B cell (primary cell): ENCODE results near the gene CILP2. TPM values are rescaled to one million over a fixed set of nuclear protein-coding genes. Genes with fewer than 3 reads are reported as not detected.

Source experiments
- ATAC-seq: fragments of 200-7000 bp; cut with Tn5 transposase; one replicate; pipeline ENCODE4 v1.10.0; 2021; ENCODE audit warnings: low read depth, mild to moderate bottlenecking, moderate number of reproducible peaks, moderate library complexity
- CTCF ChIA-PET: fragments of 350-600 bp; sonication (Branson Sonifier 250); formaldehyde crosslinking; loops from one replicate; lab custom pipeline; 2021; ENCODE audit warnings: antibody characterized with exemption, inconsistent platforms; lab: Charles Lee
- POLR2A ChIA-PET: fragments of 350-600 bp; sonication (Branson Sonifier 250); formaldehyde crosslinking; loops from one replicate; lab custom pipeline; 2021; ENCODE audit warnings: antibody characterized with exemption; lab: Charles Lee
- DNase-seq: peaks from one replicate; pipeline ENCODE4 v3.0.0; 2013
- H2AFZ ChIP-seq: 2 replicates; pipeline ENCODE4 v1.6.1; 2012; ENCODE audit warnings: mild to moderate bottlenecking, low read depth, low read length; ENCODE audit not compliant: insufficient read depth, poor library complexity, severe bottlenecking
- H3K27ac ChIP-seq, 2 donors: 1 replicate in 1 of 2; 2 replicates in 1 of 2; pipeline ENCODE4 v1.5.1; 2012 to 2013; ENCODE audit warnings: low read length in 2 of 2, mild to moderate bottlenecking in 2 of 2, moderate library complexity in 1 of 2
- H3K27me3 ChIP-seq, 4 experiments: fragments of 200-600 bp in 1 of 4; sonication (generic) in 1 of 4; replicated peaks in 1 of 4; 1 replicate in 2 of 4; 2 replicates in 2 of 4; pipeline versions ENCODE4 v1.6.1 to v1.7.0; 2013 to 2016; ENCODE audit warnings: low read length in 3 of 4, mild to moderate bottlenecking in 2 of 4, mixed read lengths in 1 of 4, moderate library complexity in 1 of 4; ENCODE audit not compliant: insufficient read depth in 4 of 4, control insufficient read depth in 3 of 4; ENCODE audit errors: control extremely low read depth in 1 of 4
- H3K36me3 ChIP-seq, 2 experiments: replicated peaks in 1 of 2; 1 replicate in 1 of 2; 2 replicates in 1 of 2; pipeline versions ENCODE4 v1.6.1 to v1.7.1; 2013; ENCODE audit warnings: low read length in 1 of 2; ENCODE audit not compliant: insufficient read depth in 2 of 2, control insufficient read depth in 1 of 2; ENCODE audit errors: control extremely low read depth in 1 of 2, extremely low read depth in 1 of 2
- H3K4me1 ChIP-seq, 2 donors: fragments of 200-600 bp in 1 of 2; sonication (generic) in 1 of 2; 1 replicate in 1 of 2; 2 replicates in 1 of 2; pipeline versions ENCODE4 v1.5.1 to v1.6.1; 2013 to 2017; ENCODE audit warnings: low read length in 2 of 2; ENCODE audit not compliant: control insufficient read depth in 2 of 2, insufficient read depth in 2 of 2
- H3K4me2 ChIP-seq: replicated peaks from 2 replicates; pipeline ENCODE3; 2012; ENCODE audit warnings: mild to moderate bottlenecking, low read depth, low read length; ENCODE audit not compliant: poor library complexity, severe bottlenecking
- H3K4me3 ChIP-seq, 5 experiments: fragments of 200-600 bp in 1 of 5; sonication (generic) in 1 of 5; 1 replicate in 3 of 5; 2 replicates in 2 of 5; pipeline versions ENCODE4 v1.5.1 to v1.7.0; 2011 to 2016; ENCODE audit warnings: low read length in 4 of 5, mild to moderate bottlenecking in 4 of 5, low read depth in 2 of 5, control low read depth in 1 of 5, moderate library complexity in 1 of 5; ENCODE audit not compliant: insufficient read depth in 1 of 5; ENCODE audit errors: control extremely low read depth in 1 of 5, extremely low read depth in 1 of 5
- H3K79me2 ChIP-seq: fragments of 200-600 bp; sonication (generic); one replicate; pipeline ENCODE4 v1.6.0; 2016; ENCODE audit warnings: low read length; ENCODE audit not compliant: control insufficient read depth, insufficient read depth
- H3K9ac ChIP-seq: fragments of 200-600 bp; sonication (generic); 2 replicates; pipeline ENCODE4 v1.6.1; 2017; ENCODE audit warnings: mild to moderate bottlenecking, low read length, moderate library complexity
- H3K9me3 ChIP-seq, 3 donors: one replicate each; pipeline versions ENCODE4 v1.6.1 to v1.7.1; 2013; ENCODE audit warnings: low read length in 2 of 3; ENCODE audit not compliant: control insufficient read depth in 2 of 3, insufficient read depth in 1 of 3; ENCODE audit errors: control extremely low read depth in 1 of 3
- H4K20me1 ChIP-seq: 2 replicates; pipeline ENCODE4 v1.6.0; 2012; ENCODE audit warnings: mild to moderate bottlenecking, low read length; ENCODE audit not compliant: insufficient read depth, control insufficient read depth, poor library complexity, severe bottlenecking
- H3K27ac Mint-ChIP-seq: one replicate; pipeline ENCODE4 v1.8.0; 2021; ENCODE audit warnings: mixed read lengths
- H3K27me3 Mint-ChIP-seq: one replicate; pipeline ENCODE4 v1.8.0; 2021; ENCODE audit warnings: mixed read lengths
- H3K4me1 Mint-ChIP-seq: one replicate; pipeline ENCODE4 v1.8.0; 2021; ENCODE audit warnings: mixed read lengths
- H3K4me3 Mint-ChIP-seq: one replicate; pipeline ENCODE4 v1.8.0; 2021; ENCODE audit warnings: mixed read lengths
- H3K9me3 Mint-ChIP-seq: one replicate; pipeline ENCODE4 v1.8.0; 2022; ENCODE audit warnings: mixed read lengths; ENCODE audit not compliant: insufficient read depth
- EZH2 ChIP-seq: IDR thresholded peaks from 2 replicates; pipeline ENCODE4 v1.6.1; 2012; ENCODE audit warnings: borderline replicate concordance, low read depth, mild to moderate bottlenecking, moderate library complexity, low read length; ENCODE audit not compliant: insufficient read depth, poor library complexity, severe bottlenecking
- WGBS: methylation state at CpG from one replicate; pipeline ENCODE4 v1.1.5; 2013; ENCODE audit warnings: missing lambda C conversion rate; ENCODE audit not compliant: insufficient coverage; 5-methylcytosine and 5-hydroxymethylcytosine counted together
- intact Hi-C: fragments of 100-400 bp; cut with micrococcal nuclease; formaldehyde crosslinking; loops from one replicate; pipeline ENCODE4 v1.10.0; 2022
- polyA plus RNA-seq: library from polyadenylated mRNA; depleted of rRNA; stranded (reverse); fragments of >200 nt; gene quantifications from 2 replicates; pipeline ENCODE4 v1.2.3, GENCODE V29; 2012
- total RNA-seq, 2 donors: library from RNA; stranded (reverse); fragments of 120-200 nt in 1 of 2; gene quantifications; 1 replicate in 1 of 2; 2 replicates in 1 of 2; pipeline versions ENCODE4 v1.2.3 to v1.2.4, GENCODE V29; 2013 to 2022
- TF ChIP-seq, protein P1 (sequence below): fragments of 200-600 bp; IDR thresholded peaks from one replicate; pipeline ENCODE4 v1.8.0; 2022; ENCODE audit warnings: antibody characterized with exemption, mild to moderate bottlenecking

CILP2 gene
- total and polyA plus RNA-seq, 2 donors (not counting 1 experiment from before 2014, with no cell fraction given) = 0.04 to 0.12 TPM

DNA sequence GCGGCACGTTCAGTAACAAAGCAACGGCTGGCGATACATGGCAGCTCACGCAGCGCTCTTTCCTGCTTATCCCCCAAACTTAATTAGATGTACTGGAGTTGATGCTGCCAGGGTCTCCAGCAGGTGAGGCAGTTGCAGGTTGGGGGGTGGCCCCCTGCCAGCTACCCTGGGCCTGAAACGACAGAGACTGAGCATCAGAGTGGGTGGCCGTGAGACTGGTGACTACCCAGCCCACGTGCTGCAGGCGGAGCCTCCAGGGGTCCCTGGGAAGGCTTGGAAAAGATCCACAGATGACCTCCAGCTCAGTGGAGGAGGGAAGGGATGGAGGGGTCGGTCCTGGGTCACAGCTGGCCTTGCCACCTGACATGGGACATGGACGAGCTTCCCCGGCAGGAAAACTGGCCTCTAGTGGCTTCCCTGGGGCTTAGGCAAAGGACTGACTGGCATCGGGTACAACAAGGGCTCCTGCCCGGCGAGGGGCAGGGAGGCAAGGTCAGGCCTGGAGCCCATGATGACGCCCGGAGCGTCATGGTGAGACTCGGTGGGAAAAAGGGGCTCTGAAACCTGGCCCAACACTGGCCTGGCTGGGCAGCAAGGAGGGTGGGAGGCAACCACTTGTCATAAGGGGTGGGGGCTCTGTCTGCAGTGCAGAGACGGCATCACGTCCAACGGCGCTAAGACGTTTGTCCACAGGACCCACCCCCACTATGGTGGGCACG, 24.0 kb downstream of the CILP2 start:
- H3K9me3 Mint-ChIP-seq = no peaks in the 10 kb centered on the region
- no peak overlapping the region for H2AFZ ChIP-seq
- no peaks in the 10 kb centered on the region for H3K4me1 Mint-ChIP-seq
- WGBS = 95% methylated on average over 20 of the region's 26 CpGs
- DNase-seq = no peak
- intact Hi-C loops = no loop called here
- POLR2A ChIA-PET = no interaction called here
- H3K4me1 ChIP-seq = no peaks in the 10 kb centered on the region
- H3K27ac ChIP-seq = no peak overlapping the region
- no peak overlapping the region for H3K4me3 Mint-ChIP-seq
- H3K27me3 Mint-ChIP-seq = no peaks in the 10 kb centered on the region
- H3K27me3 ChIP-seq = no peaks in the 10 kb centered on the region
- H4K20me1 ChIP-seq = no peaks in the 10 kb centered on the region
- H3K9ac ChIP-seq = no peak overlapping the region
- H3K4me3 ChIP-seq = no peak overlapping the region
- H3K36me3 ChIP-seq = no peaks in the 10 kb centered on the region
- peaks cover 0 to 8% (median 0%) of the 10 kb centered on the region in 3 donors for H3K9me3 ChIP-seq
- no peaks in the 10 kb centered on the region for H3K79me2 ChIP-seq
- no peak overlapping the region for H3K27ac Mint-ChIP-seq
- no peak overlapping the region for H3K4me2 ChIP-seq
- ATAC-seq = no peak
- TF ChIP-seq, protein P1, sequence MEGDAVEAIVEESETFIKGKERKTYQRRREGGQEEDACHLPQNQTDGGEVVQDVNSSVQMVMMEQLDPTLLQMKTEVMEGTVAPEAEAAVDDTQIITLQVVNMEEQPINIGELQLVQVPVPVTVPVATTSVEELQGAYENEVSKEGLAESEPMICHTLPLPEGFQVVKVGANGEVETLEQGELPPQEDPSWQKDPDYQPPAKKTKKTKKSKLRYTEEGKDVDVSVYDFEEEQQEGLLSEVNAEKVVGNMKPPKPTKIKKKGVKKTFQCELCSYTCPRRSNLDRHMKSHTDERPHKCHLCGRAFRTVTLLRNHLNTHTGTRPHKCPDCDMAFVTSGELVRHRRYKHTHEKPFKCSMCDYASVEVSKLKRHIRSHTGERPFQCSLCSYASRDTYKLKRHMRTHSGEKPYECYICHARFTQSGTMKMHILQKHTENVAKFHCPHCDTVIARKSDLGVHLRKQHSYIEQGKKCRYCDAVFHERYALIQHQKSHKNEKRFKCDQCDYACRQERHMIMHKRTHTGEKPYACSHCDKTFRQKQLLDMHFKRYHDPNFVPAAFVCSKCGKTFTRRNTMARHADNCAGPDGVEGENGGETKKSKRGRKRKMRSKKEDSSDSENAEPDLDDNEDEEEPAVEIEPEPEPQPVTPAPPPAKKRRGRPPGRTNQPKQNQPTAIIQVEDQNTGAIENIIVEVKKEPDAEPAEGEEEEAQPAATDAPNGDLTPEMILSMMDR = no peak
- TF ChIP-seq EZH2 = no peak
- CTCF ChIA-PET = interaction anchor here (1.0 kb wide), 1 partner anchor 30 kb away, joined by 4 read pairs; no protein-coding TSS in a partner anchor

- no peaks in the 10 kb centered on the region for H4K20me1 ChIP-seq
- H3K9ac ChIP-seq = no peak overlapping the region
- WGBS = 92% methylated on average over 14 of the region's 17 CpGs
- H3K4me3 ChIP-seq = no peak overlapping the region
- H3K27me3 ChIP-seq = no peaks in the 10 kb centered on the region
- H3K27ac Mint-ChIP-seq = no peak overlapping the region
- H2AFZ ChIP-seq = no peak overlapping the region
- no peak for ATAC-seq
- no peaks in the 10 kb centered on the region for H3K4me1 Mint-ChIP-seq
- POLR2A ChIA-PET = no interaction called here
- no peak overlapping the region for H3K4me2 ChIP-seq
- TF ChIP-seq EZH2 = no peak
- TF ChIP-seq, protein P1 = no peak
- DNase-seq = no peak
- no peak overlapping the region for H3K4me3 Mint-ChIP-seq
- CTCF ChIA-PET = no interaction called here
- H3K36me3 ChIP-seq = no peaks in the 10 kb centered on the region
- no peak overlapping the region for H3K27ac ChIP-seq
- H3K79me2 ChIP-seq = no peaks in the 10 kb centered on the region
- no peaks in the 10 kb centered on the region for H3K27me3 Mint-ChIP-seq
- H3K9me3 Mint-ChIP-seq = no peaks in the 10 kb centered on the region
- peaks cover 0 to 14% (median 0%) of the 10 kb centered on the region in 3 donors for H3K9me3 ChIP-seq
- intact Hi-C loops = no loop called here
- no peaks in the 10 kb centered on the region for H3K4me1 ChIP-seq
Observed at GRCh38 chr19:19562665-19563347, 24.7 kb downstream of the CILP2 start.
